HG02571 (cell line): ENCODE results near the gene DUSP22.
"Not testable (repeated sequence)": the region's sequence is repeated elsewhere in the genome, so short reads cannot be mapped to it uniquely, and the experiment has no call there.

Experiments
- ATAC-seq: cut with Tn5 transposase; IDR thresholded peaks from one replicate; pipeline ENCODE4 v1.9.1; 2021; ENCODE audit warnings: mild to moderate bottlenecking, moderate library complexity; ENCODE audit not compliant: unreplicated experiment

The DUSP22 gene

DNA sequence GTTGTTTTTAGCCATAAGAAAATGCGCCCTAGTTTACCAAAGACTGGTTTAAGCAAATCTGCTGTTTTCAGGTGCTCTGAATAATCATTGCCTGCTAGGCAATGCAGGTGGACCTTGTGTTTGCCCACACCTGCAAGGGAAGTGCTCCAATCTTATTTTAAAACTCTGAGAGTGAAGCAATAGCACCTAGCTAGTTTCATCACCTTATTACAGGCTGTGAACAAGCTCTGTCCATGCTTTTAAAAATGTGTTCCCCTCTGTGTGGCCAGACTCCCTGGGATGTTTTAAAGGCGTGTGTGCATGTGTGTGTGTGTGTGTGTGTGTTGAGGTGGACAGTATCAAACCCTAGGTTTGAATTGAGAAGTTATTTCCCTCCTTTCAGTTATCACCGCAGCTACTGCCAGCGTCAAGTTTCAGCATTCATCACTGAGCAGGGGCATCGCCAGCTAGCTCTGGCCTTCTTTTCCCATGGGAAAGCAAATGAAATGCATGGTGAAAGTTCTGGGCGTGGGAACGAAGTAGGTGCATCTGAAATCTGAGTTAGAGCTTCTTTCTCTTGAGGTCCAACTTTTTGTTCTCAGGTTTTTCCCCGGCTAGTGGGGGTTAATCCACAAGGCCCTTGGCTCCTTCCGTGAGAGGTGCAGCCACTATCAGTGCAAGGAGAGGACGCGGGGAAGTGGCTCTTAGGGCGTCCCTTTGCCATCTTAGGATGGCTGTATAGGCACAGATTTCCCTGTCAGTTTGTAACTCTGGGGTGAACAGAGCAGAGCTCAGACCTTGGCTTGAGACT is 30.8 kb downstream of the DUSP22 start:
- no peak for ATAC-seq

DNA sequence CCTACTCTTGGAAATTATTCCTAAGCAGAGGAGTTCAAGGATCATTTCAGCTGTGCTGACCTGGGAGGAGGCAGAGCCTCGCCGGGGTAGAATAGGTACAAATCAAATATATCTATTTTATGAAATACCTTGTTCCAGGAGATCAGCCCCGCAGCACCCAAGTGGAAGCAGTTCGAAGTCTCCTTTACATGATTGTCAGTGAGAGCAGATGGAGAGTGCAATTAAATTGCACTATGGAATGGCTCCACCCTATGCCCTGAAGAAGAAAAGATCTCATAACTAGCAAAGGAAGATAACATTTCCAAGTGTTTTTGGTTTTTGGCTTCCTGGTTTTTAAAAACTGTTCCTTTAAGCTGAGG is 31.4 kb downstream of the DUSP22 start:
- ATAC-seq, result no peak

DNA sequence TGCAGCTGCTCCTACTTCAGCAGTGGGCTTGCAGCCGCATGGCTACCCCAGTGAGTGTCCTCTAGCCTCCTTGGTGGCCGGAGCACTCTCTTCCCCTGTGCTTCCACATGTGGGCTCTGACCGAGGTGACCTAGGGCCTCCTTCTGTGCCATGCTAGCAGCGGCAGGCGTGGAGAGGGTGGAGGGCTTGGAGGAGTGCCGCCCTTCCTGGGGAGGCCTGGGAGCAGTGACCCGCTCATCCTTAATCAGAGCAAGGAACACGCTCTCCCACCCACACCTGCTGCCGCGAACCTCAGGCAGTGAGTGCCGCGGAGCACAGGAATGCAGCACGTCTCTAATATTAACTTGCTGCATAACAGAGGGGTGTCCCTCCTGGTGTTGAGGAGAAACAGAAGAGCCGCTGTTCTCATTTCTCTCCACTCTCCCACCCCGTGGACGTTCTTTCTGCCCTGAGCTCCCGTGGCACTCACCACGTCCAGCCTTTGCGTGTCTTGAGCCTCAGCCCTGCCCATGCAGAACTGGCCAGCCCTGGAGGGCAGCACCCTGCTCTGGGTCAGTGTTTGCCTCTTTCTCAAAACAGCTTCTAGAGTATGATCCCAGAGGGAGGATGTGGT is 31.9 kb downstream of the DUSP22 start:
- no peak for ATAC-seq

DNA sequence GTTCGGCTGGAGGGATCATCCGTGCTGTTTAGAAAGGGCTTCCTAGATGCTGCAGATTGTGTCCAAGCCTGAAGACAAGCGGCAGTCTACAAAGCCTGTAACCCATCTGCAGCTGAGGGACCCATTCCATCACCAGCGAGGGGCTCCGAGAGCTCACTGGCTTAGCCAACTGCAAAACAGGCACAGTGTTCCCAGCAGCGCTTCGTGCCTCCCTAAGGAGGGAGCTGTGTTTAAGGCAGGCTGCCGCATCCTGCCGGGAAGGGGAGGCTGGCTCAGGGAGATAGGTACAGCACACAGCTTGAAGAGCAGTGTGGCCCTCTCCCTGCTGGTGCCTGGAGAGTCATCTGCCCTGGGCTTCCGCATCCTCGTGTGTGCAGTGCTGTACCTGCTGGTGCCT is 32.4 kb downstream of the DUSP22 start:
- no peak for ATAC-seq

DNA sequence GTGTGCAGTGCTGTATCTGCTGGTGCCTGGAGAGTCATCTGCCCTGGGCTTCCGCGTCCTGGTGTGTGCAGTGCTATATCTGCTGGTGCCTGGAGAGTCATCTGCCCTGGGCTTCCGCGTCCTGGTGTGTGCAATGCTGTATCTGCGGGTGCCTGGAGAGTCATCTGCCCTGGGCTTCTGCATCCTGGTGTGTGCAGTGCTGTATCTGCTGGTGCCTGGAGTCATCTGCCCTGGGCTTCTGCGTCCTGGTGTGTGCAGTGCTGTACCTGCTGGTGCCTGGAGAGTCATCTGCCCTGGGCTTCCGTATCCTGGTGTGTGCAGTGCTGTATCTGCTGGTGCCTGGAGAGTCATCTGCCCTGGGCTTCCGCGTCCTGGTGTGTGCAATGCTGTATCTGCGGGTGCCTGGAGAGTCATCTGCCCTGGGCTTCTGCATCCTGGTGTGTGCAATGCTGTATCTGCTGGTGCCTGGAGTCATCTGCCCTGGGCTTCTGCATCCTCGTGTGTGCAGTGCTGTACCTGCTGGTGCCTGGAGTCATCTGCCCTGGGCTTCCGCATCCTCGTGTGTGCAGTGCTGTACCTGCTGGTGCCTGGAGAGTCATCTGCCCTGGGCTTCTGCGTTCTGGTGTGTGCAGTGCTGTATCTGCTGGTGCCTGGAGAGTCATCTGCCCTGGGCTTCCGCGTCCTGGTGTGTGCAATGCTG is 33.0 kb downstream of the DUSP22 start:
- not testable (repeated sequence) for ATAC-seq

DNA sequence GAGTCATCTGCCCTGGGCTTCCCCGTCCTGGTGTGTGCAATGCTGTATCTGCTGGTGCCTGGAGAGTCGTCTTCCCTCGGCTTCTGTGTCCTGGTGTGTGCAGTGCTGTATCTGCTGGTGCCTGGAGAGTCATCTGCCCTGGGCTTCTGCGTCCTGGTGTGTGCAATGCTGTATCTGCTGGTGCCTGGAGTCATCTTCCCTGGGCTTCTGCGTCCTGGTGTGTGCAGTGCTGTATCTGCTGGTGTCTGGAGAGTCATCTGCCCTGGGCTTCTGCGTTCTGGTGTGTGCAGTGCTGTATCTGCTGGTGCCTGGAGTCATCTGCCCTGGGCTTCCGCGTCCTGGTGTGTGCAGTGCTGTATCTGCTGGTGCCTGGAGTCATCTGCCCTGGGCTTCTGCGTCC is 33.8 kb downstream of the DUSP22 start:
- ATAC-seq, result not testable (repeated sequence)

DNA sequence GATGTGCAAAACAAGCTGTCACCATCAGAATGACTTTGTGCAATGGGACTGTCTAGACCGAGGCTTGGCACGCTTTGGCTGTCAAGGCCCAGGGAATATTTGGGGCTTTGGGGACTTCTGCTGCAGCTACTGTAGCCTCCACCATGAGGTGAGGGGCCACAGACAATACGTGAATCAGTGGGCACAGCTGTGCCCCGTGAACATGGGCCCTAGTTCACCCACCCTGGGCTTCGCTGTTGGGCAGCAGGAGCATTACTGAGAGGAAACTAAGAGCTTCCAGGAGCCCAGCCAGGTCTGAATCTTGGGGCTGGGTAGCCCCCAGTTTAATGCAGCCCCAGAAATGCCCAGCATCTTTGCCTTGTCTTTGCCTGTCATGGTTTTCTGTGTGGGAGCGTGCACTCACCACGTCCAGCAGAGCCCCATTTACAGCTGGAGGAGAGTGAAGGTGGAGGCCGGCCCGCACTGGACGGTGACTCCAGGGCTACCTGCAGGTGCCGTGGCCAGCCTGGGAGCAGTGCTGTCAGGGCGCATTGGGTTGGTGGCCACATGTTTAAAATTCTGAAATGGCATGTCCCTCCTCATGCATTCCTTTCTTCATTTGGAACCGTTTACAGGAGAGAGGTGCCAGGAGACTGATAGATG is 34.7 kb downstream of the DUSP22 start:
- no peak for ATAC-seq

DNA sequence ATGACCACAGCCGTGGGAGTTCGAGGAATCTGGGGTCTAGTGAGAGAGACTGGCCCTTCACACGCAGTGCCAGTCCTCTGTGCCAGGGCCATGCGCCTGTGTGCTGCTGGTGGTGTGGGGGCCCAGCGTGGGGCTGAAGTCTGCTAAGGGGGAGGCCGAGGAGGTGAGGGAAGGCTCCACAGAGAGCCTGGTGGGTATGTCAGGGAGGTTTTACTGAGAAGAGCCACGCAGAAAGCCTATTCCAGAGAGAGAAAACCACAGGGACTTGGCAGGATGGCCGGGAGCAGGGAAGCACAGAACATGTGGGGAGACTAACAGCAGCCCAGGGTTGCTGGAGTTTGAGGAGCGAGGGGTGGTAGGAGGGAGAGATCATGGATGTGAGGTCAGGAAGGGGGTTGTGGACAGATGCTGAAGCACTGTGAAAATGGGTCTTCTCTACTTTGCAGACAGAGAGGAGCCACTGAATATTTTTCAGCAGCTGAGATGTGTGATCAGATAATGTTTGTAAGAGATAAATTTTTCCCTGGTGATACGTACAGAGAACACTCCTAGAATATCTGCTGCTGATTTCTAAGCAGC is 35.3 kb downstream of the DUSP22 start:
- ATAC-seq, result no peak

DNA sequence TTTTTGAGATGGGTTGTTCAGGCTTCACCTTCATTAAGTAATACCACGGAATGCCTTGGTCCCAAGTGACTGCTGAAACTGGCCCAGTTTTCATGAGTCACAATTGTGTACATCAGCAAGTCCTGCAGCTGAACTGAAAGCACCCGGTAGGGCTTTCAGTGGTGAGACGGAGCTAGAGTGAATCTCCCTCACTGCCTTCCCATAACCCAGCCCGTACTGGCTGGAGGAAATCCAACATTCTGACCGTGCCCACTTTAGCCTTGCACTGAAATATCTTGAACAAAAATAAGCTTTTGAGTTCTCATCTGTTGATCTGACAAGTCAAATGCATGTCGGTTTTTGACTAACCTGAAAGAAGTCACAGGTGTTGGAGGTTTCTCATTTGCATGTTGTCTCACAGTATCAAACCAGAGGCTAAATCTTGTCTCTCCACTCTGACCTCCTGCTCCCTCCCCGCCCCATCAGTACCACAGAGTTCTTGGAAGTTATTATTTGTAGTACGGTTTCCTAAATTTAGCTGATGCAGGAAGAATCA is 35.9 kb downstream of the DUSP22 start:
- ATAC-seq, result peak; percentile 67

DNA sequence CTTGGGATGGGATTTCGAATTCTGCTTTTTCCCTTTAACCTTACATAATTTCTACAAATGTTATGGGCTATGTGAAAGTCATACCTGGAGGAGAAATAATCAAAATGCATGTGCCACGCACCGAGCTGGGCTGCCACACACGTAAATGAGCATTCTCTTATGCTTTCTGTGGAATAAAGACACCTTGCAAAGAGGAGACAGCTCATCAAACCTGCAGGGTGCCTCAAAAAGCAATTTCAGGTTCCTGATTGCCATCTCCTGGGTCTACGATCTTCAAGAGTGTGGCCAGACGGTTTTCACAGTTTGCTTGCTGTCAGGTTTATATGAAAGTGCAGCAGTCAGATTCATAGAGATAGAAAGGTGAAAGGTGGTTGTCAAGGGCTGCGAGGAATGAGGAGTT is 36.6 kb downstream of the DUSP22 start:
- ATAC-seq, result no peak

DNA sequence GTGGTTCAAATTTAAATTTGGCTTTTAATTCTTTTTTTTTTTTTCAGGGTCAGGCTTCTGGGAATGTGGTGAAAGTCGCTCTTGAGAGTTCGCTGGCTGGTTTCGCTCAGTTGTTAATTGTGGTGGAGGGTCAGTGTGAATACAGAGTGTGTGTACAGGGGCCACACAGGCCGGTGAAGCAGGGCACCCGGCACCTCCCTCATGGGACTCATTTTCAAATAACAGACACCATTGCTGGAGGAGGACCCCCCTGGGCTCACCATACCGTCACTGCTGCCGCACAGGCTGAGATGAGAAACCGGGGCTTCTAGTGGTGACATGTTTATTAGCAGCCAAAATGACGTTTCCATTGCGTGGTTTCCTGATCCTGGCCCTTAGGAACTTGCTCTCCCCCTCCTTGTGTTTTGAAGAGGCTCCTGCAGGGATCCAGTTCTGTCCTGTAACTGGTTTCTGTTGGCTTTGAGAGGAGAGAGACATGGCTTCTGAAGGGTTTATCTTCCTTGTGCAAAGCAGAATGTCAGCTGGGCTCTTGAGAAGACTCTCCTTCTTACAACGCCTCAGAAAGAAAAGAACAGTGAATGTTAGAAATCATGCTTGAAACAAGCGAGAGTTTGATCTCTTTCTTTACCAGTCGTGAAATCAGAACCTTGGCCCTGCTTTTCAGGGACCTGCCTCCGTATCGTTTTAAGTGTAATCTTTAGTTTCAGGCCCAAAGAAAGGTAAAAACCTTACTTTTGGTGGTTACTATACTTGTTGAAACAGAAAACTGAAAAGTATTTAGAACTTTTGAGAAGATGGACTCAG is 37.8 kb downstream of the DUSP22 start:
- no peak for ATAC-seq

DNA sequence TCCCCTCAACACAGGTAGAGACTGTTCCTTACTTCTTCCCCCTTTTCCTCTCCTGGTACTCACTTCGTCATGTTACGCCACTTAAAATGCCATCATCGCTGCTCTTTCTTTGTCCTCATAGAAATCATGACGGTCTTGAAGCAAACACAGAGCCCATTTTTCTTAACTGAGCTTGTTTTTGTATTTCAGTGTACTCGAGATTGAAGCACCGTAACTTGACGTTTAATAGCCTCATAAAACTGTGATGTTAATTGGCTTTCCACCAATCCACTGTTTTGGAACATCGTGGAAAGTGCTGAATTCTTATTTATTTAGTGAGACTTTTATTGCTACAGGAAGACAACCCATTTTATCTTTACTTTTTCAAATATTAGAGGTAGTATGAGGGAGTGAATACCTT is 38.7 kb downstream of the DUSP22 start:
- no peak for ATAC-seq

DNA sequence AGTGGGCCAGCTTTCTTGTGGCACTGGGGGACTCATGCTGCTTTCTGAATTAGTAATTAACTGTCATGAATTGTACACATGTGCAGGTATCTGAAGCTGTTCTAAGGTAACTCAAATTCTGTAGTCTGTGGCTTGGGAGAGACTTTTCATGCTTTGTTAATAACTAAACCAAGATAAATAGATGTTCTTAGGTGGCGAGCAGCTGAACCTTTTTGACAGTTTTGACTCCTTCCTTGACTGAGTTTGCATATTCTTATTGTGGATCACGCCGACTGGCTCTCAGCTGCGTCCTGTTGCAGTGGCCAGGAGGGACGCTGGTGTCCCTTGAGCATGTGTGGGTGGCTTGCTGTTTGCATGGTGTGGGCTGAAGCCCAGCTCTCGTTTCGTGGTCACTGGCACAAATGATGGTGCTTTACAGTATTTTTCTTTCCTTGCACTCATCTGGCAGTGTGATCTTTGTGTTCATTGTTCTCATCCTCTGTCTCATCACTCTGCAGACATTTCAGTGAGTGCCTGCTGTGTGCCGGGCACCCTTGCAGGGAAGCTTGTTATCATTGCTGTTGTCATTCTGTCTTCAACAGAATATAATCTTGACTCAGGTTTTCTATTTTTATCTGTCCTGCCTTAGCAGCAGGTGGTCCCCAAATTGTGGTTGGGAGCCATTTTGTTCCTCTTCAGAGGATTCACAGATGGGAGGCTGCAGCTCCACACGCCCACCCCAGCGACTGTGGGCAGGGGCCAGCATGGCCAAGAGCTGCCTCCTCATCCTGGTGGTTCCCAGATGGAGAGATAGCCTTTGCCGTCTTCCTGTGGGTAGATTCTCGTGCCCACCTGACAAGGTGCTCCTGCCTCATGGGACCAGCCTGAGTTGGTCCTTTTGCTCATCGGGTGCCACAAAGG is 39.6 kb downstream of the DUSP22 start:
- peak; percentile 34 for ATAC-seq

DNA sequence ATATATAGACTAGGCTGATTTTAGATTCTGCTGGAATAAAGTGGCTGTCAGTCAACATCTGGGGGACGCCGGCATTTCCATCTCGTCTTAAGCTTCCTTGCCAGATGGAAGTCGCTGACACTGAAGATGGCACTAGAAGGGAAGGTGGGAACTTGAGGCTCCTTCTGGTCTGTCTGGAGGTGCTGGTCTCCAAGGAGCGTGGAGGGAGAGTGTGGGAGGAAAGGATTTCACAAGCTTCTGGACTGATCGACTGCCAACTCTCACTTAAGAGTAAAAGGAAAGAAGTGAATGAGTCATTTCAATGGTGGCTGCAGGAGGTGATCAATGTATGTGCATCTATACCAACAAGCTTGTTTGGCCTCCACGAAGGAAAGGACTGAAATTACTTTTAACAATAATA is 40.4 kb downstream of the DUSP22 start:
- ATAC-seq, result no peak

DNA sequence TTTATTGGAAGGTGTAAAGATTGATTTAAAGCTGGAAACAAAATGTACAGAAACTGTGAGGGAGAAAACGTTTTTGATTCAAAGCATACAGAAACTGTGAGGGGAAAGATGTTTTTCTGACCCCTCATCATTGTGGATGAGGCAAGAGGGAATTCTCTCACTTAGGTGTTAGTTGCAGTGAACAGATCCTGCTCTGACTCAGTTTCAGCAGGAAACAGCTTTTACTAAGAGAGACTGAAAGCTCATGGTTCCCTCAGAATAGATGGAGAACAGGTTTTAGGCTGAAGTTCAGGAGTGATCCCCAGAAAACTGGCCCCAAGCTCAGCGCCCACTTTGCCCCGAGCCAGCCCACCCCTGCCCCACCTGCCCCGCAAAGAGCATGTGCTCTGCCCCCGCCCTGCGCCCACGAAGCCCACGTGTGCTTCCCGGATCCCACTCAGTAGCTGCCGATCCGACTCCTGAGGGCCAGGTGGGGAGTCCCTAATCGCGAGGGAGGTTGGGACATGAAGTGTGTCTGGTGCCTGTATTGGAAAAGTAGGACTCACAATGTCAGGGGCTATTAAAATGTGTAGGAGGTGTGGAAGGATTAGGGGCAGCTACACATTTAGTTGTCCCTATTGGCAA is 41.2 kb downstream of the DUSP22 start:
- no peak for ATAC-seq

DNA sequence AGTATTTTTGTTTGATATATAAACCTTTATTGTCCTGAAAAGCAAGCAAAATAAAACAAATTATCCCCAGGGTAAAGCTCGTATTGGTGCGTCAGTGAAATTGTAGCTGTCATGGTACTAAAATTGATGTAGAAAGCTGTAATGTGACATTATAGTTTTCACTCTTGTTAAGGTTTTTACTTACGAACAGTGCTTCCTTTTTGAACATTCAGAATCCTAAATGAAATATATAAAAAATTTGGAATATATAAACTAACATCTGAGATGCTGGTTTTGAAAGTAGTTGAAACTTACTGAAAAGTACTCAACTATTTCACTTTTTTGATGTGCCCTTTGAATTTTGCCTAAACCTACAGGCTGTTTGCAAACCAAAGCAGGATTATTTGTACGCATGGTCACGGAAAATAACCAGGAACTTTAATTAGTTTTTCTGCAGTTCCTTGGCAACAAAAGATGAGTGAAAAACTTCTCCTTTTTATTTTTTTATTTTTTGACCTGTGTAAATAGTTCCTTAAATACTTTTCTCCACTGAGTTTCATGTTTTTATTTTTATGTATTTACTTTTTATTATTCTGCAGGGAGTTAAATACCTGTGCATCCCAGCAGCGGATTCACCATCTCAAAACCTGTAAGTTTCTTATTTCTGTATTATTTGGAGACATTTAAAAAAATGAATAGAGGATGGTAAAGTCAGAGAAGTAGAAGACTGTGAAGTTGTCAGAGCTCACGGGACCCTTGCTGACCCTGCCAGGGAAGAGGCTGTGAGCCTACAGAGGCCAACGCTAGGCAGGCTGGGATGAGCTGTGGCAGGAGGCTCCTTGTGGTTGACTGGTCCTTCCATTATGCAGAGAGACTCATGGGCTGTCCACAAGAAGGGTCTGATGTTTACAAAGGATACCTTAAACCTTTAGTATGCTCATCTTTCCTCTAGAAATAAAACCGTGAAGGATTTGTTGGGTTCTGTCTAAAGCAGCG is 42.5 kb downstream of the DUSP22 start:
- no peak for ATAC-seq

DNA sequence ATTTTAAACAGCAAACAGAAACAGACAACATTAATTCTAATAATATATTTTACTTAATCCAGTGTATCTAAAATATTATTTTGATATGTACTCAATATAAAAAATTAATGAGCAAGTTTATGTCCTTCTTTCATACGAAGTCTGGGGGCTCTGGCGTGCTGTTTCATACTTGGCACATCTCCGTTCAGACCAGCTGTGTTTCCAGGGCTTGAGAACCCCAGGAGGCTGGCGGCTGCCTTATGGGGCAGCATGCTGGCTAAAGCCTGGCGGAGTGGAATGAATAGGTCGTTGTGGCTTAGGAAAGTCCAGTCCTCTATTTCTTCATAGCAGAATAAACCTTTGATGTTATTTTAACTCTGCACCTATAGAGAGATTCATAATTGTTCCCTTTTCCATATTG is 43.3 kb downstream of the DUSP22 start:
- ATAC-seq, result no peak
